GM12878 (cell line): ENCODE data around the gene PCGF6. TPM values are rescaled to one million over a fixed set of nuclear protein-coding genes. Genes with fewer than 3 reads are reported as not detected.

Source experiments
- ATAC-seq: fragments of 200-7000 bp; cut with Tn5 transposase; 3 replicates; pipeline ENCODE4 v1.9.1; 2020; ENCODE audit warnings: mild to moderate bottlenecking, moderate library complexity
- BruUV-seq: library from RNA; stranded (reverse); fragments of 400-500 nt; replicated peaks from 2 replicates; lab custom pipeline; 2021; lab: Mats Ljungman, UMichigan
- CTCF ChIA-PET: fragments of 300-600 bp; sonication (Branson Sonifier 250); formaldehyde crosslinking; extraction: SDS; loops from one replicate; lab custom pipeline; 2021; ENCODE audit warnings: inconsistent platforms; lab: Yijun Ruan, JAX
- POLR2A ChIA-PET: fragments of 350-600 bp; formaldehyde crosslinking; extraction: SDS; loops from one replicate; lab custom pipeline; 2021; ENCODE audit warnings: inconsistent platforms; lab: Charles Lee
- RAD21 ChIA-PET: fragments of 300-600 bp; sonication (Branson Sonifier 250); formaldehyde crosslinking; loops from one replicate; lab custom pipeline; 2023; ENCODE audit warnings: antibody characterized with exemption; ENCODE audit not compliant: unreplicated experiment; lab: Charles Lee
- SMC1A ChIA-PET: fragments of 300-600 bp; sonication (Branson Sonifier 250); formaldehyde crosslinking; loops from one replicate; lab custom pipeline; 2023; ENCODE audit not compliant: unreplicated experiment, uncharacterized antibody; lab: Charles Lee
- DNase-seq: peaks from one replicate; pipeline ENCODE4 v3.0.0-alpha.2; 2011; ENCODE audit warnings: low read depth, low spot score
- FAIRE-seq: peaks from 3 replicates; lab custom pipeline; 2011; peaks lifted over from hg19 to GRCh38; lab: Jason Lieb, UNC
- H2AFZ ChIP-seq: 2 replicates; pipeline ENCODE4 v1.6.0; 2011; ENCODE audit warnings: low read depth, low read length, control low read depth; ENCODE audit not compliant: control insufficient read depth
- H3K27ac ChIP-seq: 2 replicates; pipeline ENCODE4 v1.5.1; 2011; ENCODE audit warnings: control low read depth; ENCODE audit not compliant: control insufficient read depth, insufficient read depth
- H3K27me3 ChIP-seq, 2 experiments: replicated peaks in 1 of 2; 2 replicates each; pipeline versions ENCODE4 v1.6.0 to v1.6.1; 2011; ENCODE audit warnings: low read length in 1 of 2; ENCODE audit not compliant: control insufficient read depth in 2 of 2, insufficient read depth in 2 of 2
- H3K36me3 ChIP-seq, 2 experiments: 2 replicates each; pipeline ENCODE4 v1.5.1; 2011; ENCODE audit warnings: low read length in 1 of 2; ENCODE audit not compliant: control insufficient read depth in 2 of 2, insufficient read depth in 2 of 2
- H3K4me1 ChIP-seq: 2 replicates; pipeline ENCODE4 v1.6.1; 2011; ENCODE audit warnings: mild to moderate bottlenecking, low read length, moderate library complexity, mixed read lengths; ENCODE audit not compliant: control insufficient read depth, insufficient read depth
- H3K4me2 ChIP-seq: 2 replicates; pipeline ENCODE4 v1.6.0; 2011; ENCODE audit warnings: control low read depth; ENCODE audit not compliant: control insufficient read depth, insufficient read depth
- H3K4me3 ChIP-seq: fragments of 200-600 bp; sonication (generic); 2 replicates; pipeline ENCODE4 v1.5.1; 2016
- H3K79me2 ChIP-seq: 2 replicates; pipeline ENCODE4 v1.6.0; 2011; ENCODE audit warnings: low read length; ENCODE audit not compliant: control insufficient read depth, insufficient read depth
- H3K9ac ChIP-seq: 2 replicates; pipeline ENCODE4 v1.8.0; 2011; ENCODE audit warnings: low read length, control low read depth, mixed read lengths; ENCODE audit not compliant: control insufficient read depth, insufficient read depth
- H3K9me3 ChIP-seq: replicated peaks from 3 replicates; pipeline ENCODE4 v1.5.1; 2011; ENCODE audit warnings: mild to moderate bottlenecking, low read length; ENCODE audit not compliant: control insufficient read depth, insufficient read depth
- H4K20me1 ChIP-seq: 2 replicates; pipeline ENCODE4 v1.6.0; 2011; ENCODE audit not compliant: control insufficient read depth, insufficient read depth
- BHLHE40 ChIP-seq, 2 experiments: fragments of 450-650 bp in 1 of 2; IDR thresholded peaks; 2 replicates each; pipeline ENCODE4 v1.6.1; 2011 to 2017; ENCODE audit warnings: low read depth in 2 of 2, borderline replicate concordance in 1 of 2, improper control_type of control experiment in 1 of 2, low read length in 1 of 2, mild to moderate bottlenecking in 1 of 2
- EED ChIP-seq: sonication (generic); IDR thresholded peaks from 2 replicates; pipeline ENCODE4 v1.6.1; 2016; ENCODE audit warnings: antibody characterized with exemption, low read depth
- NR2F1 ChIP-seq: fragments of 450-650 bp; conservative IDR thresholded peaks from 2 replicates; pipeline ENCODE4 v1.6.1; 2017; ENCODE audit warnings: mild to moderate bottlenecking
- STAT3 ChIP-seq: IDR thresholded peaks from 2 replicates; pipeline ENCODE4 v1.6.1; 2011; ENCODE audit warnings: low read depth, low read length, improper control_type of control experiment
- ZNF274 ChIP-seq: IDR thresholded peaks from one replicate; pipeline ENCODE4 v1.8.0; 2011; ENCODE audit not compliant: insufficient read length, insufficient read depth
- ZNF384 ChIP-seq: IDR thresholded peaks from 2 replicates; pipeline ENCODE4 v1.6.1; 2012; ENCODE audit warnings: low read depth, mild to moderate bottlenecking, low read length, improper control_type of control experiment, borderline replicate concordance
- WGBS: methylation state at CpG from one replicate; pipeline ENCODE4 v1.1.6; 2016; ENCODE audit warnings: low lambda C conversion rate; ENCODE audit not compliant: insufficient replicate concordance, insufficient coverage; ENCODE audit errors: missing lambda C conversion rate; 5-methylcytosine and 5-hydroxymethylcytosine counted together
- in situ Hi-C: fragments of 300-500 bp; cut with MboI; formaldehyde crosslinking; loops from 9 replicates; pipeline ENCODE4 v1.14.3; 2018; ENCODE audit warnings: mixed read lengths
- intact Hi-C: fragments of 100-400 bp; cut with micrococcal nuclease; formaldehyde crosslinking; loops from one replicate; pipeline ENCODE4 v1.14.2; 2022; ENCODE audit not compliant: unreplicated experiment
- polyA plus RNA-seq, 11 experiments: library from polyadenylated mRNA; depleted of rRNA in 4 of 11; unstranded in 6 of 11; stranded (reverse) in 5 of 11; fragments of >200 nt; fragmentation: Nextera tagmentation in 4 of 11; fragmentation: Illumina TruSeq in 1 of 11; extraction: Ambion mirVana in 4 of 11; extraction: Trizol in 1 of 11; gene quantifications; 1 replicate in 1 of 11; 2 replicates in 10 of 11; pipeline versions ENCODE4 v1.2.1 to v1.2.3, GENCODE V29; 2011 to 2016; ENCODE audit warnings: inconsistent platforms in 2 of 11, missing spikeins in 2 of 11, low read depth in 1 of 11
- total RNA-seq, 4 experiments: library from RNA; depleted of rRNA in 3 of 4; stranded (reverse); fragments of >200 nt in 3 of 4; fragmentation: Illumina TruSeq in 1 of 4; extraction: Trizol in 1 of 4; gene quantifications; 2 replicates each; pipeline versions ENCODE4 v1.2.1 to v1.2.3, GENCODE V29; 2013 to 2021
- TF ChIP-seq, protein P1 (sequence below): fragments of 150-350 bp; IDR thresholded peaks from 2 replicates; pipeline ENCODE4 v1.6.1; 2014; ENCODE audit warnings: mild to moderate bottlenecking, low read depth, low read length
- TF ChIP-seq, protein P2 (sequence below): fragments of 450-650 bp; formaldehyde crosslinking; IDR thresholded peaks from 2 replicates; pipeline ENCODE4 v1.5.0; 2022; ENCODE audit warnings: mild to moderate bottlenecking, missing genetic modification characterization
- TF ChIP-seq, protein P3 (sequence below): fragments of 450-650 bp; IDR thresholded peaks from 2 replicates; pipeline ENCODE4 v1.6.1; 2017; ENCODE audit warnings: mild to moderate bottlenecking, low read depth, inconsistent platforms; ENCODE audit not compliant: poor library complexity, severe bottlenecking
- TF ChIP-seq, protein P4 (sequence below): fragments of 450-650 bp; IDR thresholded peaks from 2 replicates; pipeline ENCODE4 v1.6.1; 2016; ENCODE audit warnings: mild to moderate bottlenecking, moderate library complexity, borderline replicate concordance

The PCGF6 gene
- total and polyA plus RNA-seq, 10 of the 15 experiments (the other 5 are each of a cell fraction or from before 2014, with no cell fraction given), result 6.5 to 19.1 (median 12.7) TPM

DNA sequence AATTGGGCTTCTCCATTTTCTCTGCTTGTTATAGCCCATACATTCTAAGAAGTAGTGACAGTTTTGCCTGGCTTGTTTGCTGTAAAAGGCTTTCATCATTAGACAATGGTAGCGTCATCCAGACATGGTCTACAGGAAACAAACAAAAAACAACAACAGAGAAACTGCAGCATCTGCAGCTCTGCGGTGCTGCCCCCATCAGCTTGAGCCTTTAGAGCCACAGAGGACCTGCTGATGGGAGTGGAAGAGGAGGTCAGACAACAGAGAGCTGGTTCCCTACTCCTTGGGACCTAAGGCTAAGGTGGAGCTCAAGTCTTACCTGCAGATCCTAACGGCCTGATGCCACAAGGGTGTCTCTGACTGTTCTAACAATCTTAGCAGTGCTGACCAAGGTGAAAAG, 70.9 kb downstream of the PCGF6 start:
- BruUV-seq, result no TSS peak
- no peaks in the 10 kb centered on the region for H3K36me3 ChIP-seq
- H3K4me1 ChIP-seq, result no peaks in the 10 kb centered on the region; the same call in 1 of the 2 replicates
- H3K4me2 ChIP-seq, result no peak overlapping the region
- peaks cover 3% of the 10 kb centered on the region; the same call in 1 of the 2 replicates for H4K20me1 ChIP-seq
- H3K27me3 ChIP-seq, result peaks cover 0 to 6% of the 10 kb centered on the region in 2 experiments
- FAIRE-seq, result no peak
- CTCF ChIA-PET, result interaction anchor here (1.0 kb wide), 1 partner anchor 54 kb away, joined by 3 read pairs; no protein-coding TSS in a partner anchor
- no peak overlapping the region for H2AFZ ChIP-seq
- no peaks in the 10 kb centered on the region; the same call in 2 of the 3 replicates for H3K9me3 ChIP-seq
- SMC1A ChIA-PET, result no interaction called here
- H3K9ac ChIP-seq, result no peak overlapping the region
- ATAC-seq, result no peak
- 29% methylated on average over 3 of the region's 3 CpGs for whole genome bisulfite sequencing
- H3K4me3 ChIP-seq, result no peak overlapping the region
- POLR2A ChIA-PET, result interaction anchor here (0.6 kb wide), 1 partner anchor 93 kb away, joined by 6 read pairs; no protein-coding TSS in a partner anchor
- H3K79me2 ChIP-seq, result no peaks in the 10 kb centered on the region
- H3K27ac ChIP-seq, result no peak overlapping the region
- in situ Hi-C loops, result no loop called here
- intact Hi-C loops, result no loop called here
- no peak for DNase-seq
- RAD21 ChIA-PET, result no interaction called here
- TF ChIP-seq BHLHE40 (IDR thresholded peaks at IDR 0.05; ENCODE audit: borderline replicate concordance in 1 of 2, low read depth in 2 of 2, low read length in 1 of 2) (no peak), STAT3 (no peak), NR2F1 (no peak), EED (no peak), ZNF384 (no peak), ZNF274 (no peak)
- TF ChIP-seq, protein P1, sequence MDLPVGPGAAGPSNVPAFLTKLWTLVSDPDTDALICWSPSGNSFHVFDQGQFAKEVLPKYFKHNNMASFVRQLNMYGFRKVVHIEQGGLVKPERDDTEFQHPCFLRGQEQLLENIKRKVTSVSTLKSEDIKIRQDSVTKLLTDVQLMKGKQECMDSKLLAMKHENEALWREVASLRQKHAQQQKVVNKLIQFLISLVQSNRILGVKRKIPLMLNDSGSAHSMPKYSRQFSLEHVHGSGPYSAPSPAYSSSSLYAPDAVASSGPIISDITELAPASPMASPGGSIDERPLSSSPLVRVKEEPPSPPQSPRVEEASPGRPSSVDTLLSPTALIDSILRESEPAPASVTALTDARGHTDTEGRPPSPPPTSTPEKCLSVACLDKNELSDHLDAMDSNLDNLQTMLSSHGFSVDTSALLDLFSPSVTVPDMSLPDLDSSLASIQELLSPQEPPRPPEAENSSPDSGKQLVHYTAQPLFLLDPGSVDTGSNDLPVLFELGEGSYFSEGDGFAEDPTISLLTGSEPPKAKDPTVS, result no peak
- TF ChIP-seq, protein P2, sequence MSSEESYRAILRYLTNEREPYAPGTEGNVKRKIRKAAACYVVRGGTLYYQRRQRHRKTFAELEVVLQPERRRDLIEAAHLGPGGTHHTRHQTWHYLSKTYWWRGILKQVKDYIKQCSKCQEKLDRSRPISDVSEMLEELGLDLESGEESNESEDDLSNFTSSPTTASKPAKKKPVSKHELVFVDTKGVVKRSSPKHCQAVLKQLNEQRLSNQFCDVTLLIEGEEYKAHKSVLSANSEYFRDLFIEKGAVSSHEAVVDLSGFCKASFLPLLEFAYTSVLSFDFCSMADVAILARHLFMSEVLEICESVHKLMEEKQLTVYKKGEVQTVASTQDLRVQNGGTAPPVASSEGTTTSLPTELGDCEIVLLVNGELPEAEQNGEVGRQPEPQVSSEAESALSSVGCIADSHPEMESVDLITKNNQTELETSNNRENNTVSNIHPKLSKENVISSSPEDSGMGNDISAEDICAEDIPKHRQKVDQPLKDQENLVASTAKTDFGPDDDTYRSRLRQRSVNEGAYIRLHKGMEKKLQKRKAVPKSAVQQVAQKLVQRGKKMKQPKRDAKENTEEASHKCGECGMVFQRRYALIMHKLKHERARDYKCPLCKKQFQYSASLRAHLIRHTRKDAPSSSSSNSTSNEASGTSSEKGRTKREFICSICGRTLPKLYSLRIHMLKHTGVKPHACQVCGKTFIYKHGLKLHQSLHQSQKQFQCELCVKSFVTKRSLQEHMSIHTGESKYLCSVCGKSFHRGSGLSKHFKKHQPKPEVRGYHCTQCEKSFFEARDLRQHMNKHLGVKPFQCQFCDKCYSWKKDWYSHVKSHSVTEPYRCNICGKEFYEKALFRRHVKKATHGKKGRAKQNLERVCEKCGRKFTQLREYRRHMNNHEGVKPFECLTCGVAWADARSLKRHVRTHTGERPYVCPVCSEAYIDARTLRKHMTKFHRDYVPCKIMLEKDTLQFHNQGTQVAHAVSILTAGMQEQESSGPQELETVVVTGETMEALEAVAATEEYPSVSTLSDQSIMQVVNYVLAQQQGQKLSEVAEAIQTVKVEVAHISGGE (CRISPR knock-in tag), result no peak
- TF ChIP-seq, protein P3, sequence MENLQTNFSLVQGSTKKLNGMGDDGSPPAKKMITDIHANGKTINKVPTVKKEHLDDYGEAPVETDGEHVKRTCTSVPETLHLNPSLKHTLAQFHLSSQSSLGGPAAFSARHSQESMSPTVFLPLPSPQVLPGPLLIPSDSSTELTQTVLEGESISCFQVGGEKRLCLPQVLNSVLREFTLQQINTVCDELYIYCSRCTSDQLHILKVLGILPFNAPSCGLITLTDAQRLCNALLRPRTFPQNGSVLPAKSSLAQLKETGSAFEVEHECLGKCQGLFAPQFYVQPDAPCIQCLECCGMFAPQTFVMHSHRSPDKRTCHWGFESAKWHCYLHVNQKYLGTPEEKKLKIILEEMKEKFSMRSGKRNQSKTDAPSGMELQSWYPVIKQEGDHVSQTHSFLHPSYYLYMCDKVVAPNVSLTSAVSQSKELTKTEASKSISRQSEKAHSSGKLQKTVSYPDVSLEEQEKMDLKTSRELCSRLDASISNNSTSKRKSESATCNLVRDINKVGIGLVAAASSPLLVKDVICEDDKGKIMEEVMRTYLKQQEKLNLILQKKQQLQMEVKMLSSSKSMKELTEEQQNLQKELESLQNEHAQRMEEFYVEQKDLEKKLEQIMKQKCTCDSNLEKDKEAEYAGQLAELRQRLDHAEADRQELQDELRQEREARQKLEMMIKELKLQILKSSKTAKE, result no peak
- TF ChIP-seq, protein P4, sequence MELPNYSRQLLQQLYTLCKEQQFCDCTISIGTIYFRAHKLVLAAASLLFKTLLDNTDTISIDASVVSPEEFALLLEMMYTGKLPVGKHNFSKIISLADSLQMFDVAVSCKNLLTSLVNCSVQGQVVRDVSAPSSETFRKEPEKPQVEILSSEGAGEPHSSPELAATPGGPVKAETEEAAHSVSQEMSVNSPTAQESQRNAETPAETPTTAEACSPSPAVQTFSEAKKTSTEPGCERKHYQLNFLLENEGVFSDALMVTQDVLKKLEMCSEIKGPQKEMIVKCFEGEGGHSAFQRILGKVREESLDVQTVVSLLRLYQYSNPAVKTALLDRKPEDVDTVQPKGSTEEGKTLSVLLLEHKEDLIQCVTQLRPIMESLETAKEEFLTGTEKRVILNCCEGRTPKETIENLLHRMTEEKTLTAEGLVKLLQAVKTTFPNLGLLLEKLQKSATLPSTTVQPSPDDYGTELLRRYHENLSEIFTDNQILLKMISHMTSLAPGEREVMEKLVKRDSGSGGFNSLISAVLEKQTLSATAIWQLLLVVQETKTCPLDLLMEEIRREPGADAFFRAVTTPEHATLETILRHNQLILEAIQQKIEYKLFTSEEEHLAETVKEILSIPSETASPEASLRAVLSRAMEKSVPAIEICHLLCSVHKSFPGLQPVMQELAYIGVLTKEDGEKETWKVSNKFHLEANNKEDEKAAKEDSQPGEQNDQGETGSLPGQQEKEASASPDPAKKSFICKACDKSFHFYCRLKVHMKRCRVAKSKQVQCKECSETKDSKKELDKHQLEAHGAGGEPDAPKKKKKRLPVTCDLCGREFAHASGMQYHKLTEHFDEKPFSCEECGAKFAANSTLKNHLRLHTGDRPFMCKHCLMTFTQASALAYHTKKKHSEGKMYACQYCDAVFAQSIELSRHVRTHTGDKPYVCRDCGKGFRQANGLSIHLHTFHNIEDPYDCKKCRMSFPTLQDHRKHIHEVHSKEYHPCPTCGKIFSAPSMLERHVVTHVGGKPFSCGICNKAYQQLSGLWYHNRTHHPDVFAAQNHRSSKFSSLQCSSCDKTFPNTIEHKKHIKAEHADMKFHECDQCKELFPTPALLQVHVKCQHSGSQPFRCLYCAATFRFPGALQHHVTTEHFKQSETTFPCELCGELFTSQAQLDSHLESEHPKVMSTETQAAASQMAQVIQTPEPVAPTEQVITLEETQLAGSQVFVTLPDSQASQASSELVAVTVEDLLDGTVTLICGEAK, result no peak
